HG03097 (cell line): ENCODE results near the gene ZCCHC7.
A peak's percentile ranks its signal among the peaks of the same experiment; 100 is the strongest.
"Not testable (repeated sequence)": the region's sequence is repeated elsewhere in the genome, so short reads cannot be mapped to it uniquely, and the experiment has no call there.

Experiments
- ATAC-seq: cut with Tn5 transposase; IDR thresholded peaks from one replicate; pipeline ENCODE4 v1.9.1; 2021; ENCODE audit not compliant: unreplicated experiment, low FRiP score

The ZCCHC7 gene

DNA sequence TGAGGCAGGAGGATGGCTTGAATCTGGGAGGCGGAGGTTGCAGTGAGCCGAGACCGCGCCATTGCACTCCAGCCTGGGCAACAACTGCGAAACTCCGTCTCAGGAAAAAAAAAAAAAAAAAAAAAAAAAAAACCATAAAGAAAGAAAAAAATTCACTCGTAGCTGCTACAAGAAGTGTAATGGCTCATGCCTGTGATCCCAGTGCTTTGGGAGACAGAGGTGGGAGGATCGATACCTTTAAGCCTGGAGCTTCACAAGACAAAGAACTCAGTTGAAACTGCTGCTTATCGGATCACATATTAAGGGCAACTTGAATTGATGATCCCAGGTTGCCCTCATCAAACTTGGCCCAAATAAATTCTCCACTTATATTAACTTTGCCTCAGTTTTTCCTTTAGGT lies 1.0 kb upstream of the ZCCHC7 start:
- no peak for ATAC-seq

GRCh38 chr9:37120843-37121335 lies 515 bp downstream of the ZCCHC7 start:
- peak; percentile 29 for ATAC-seq

GRCh38 chr9:37121881-37122280 lies 1.5 kb downstream of the ZCCHC7 start:
- ATAC-seq: no peak

DNA sequence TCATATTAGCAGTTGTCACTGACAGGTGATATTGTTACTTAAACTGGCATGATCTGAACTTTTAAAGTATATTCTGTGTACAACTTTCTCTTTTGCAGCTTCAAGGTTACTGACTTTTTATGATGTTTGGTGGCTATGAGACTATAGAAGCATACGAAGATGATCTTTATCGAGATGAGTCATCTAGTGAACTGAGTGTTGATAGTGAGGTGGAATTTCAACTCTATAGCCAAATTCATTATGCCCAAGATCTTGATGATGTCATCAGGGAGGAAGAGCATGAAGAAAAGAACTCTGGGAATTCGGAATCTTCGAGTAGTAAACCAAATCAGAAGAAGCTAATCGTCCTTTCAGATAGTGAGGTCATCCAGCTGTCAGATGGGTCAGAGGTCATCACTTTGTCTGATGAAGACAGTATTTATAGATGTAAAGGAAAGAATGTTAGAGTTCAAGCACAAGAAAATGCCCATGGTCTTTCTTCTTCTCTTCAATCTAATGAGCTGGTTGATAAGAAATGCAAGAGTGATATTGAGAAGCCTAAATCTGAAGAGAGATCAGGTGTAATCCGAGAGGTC lies 5.9 kb downstream of the ZCCHC7 start:
- no peak for ATAC-seq

DNA sequence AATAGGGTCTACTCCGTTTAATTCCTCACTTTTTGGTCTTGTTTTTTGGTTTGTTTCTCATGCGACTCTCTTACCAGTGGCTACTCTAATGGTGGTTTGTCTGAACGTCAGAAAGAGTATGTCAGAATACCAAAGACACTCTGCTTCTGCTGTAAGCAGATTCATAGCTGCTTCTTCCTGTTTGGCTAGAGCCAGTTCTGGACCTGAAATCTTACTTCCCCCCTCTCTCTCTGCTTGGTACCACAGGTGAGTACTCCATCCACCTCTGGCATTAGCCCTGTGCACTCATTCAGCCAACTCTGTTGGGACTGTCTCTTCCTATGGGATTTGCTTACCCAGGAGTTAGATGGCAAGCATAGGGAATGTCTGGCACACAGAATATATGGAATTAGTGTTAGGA lies 6.6 kb downstream of the ZCCHC7 start:
- no peak for ATAC-seq

DNA sequence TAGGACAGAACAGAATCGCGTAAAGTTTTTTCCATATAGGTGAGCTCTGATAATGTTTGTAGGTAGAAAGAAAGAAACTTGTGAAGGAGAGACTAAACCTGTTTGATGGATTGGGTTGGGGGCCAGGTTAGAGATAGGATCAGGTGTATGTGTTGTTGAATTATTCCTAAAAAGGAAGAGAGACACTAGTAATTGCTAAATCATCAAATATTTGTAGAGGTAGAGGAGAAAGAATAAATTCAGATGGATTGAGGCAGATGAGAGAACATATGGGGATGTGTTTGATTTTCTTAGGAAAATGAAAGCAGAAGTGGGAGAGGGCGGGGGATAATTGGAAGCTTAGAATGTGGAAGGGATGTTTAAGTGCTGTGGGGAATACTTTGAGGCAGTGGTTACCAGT lies 7.7 kb downstream of the ZCCHC7 start:
- ATAC-seq: no peak

DNA sequence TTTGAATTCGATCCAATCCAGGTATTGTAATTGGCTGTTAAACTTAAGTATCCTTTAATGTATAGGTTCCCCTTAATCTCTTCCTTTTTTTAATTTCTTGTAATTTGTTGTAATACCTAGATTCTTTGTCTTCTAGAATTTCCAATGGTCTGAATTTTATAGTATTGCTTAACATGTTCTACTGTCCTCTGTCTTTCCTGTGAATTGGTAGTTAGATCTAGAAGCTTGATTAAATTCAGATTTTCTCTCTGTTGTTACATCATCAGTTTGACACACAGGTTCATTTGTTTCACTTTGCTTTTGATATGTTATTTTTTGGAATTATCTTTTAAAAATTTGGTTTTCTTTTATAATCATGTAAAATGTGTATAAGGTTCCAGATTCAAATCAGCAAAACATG lies 13.8 kb downstream of the ZCCHC7 start:
- ATAC-seq: no peak

DNA sequence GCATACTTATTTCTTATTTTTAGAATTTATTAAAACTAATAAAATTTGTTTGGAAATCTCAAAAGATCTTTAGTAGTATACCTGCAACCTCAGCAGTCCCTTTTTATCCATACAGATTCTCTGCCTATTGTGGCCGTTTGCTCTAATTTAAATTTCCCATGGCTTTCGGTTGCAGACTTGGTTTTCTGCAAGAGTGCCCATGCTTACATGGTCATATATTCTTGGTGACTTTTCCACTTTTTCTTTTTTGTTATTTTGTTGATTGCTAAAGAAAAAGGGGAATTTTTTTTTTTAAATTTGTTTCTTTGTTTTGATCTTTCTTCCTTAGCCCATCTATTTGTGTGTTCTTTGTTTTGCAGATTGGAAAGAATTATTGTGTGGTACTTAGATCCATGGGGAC lies 20.6 kb downstream of the ZCCHC7 start:
- ATAC-seq: no peak

GRCh38 chr9:37144762-37145161 lies 24.4 kb downstream of the ZCCHC7 start:
- ATAC-seq: peak; percentile 48

GRCh38 chr9:37146410-37146809 lies 26.0 kb downstream of the ZCCHC7 start:
- ATAC-seq: no peak

DNA sequence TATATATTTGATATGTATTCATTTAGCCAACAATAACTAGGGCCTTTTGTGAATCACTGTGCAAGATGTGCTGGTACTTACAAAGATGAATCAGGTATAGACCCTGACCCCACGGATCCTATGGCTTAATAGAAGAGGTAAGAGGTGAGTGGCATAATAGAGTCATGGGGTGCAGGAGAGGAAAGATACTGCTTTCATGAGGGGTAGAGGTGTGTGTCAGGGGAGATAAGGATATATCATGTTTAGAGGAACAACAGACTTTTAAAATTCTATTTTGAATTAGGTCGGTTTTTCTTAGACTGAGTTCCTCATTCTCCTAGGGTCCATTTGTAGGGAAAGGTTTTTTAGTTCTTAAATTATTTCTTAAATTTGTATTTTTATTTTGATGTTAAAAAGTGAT lies 27.8 kb downstream of the ZCCHC7 start:
- ATAC-seq: no peak

GRCh38 chr9:37149666-37150308 lies 29.4 kb downstream of the ZCCHC7 start:
- ATAC-seq: no peak

DNA sequence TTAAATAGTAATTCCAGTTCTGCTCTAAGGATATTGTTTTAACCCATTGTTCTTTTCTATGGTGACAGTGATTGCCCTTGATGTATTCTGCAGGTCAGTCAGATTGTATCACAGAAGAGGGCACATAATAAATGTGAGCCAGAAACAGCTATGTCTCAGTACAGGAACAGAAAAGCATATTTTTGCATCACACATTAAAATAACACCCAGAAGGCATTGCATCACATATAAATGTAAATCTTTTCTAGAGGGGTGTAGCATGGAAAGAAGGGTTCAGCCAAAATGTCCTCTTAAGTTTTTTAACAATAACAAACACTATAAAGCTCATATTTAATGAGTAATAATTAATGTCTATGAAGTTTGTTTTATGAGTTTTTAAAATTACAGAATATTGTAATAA lies 30.0 kb downstream of the ZCCHC7 start:
- ATAC-seq: no peak

- no peak for ATAC-seq
Observed at GRCh38 chr9:37151812-37152211, 31.4 kb downstream of the ZCCHC7 start.

- no peak for ATAC-seq
Observed at GRCh38 chr9:37152365-37152764, 32.0 kb downstream of the ZCCHC7 start.

- no peak for ATAC-seq
Observed at GRCh38 chr9:37155601-37156000, 35.2 kb downstream of the ZCCHC7 start.

DNA sequence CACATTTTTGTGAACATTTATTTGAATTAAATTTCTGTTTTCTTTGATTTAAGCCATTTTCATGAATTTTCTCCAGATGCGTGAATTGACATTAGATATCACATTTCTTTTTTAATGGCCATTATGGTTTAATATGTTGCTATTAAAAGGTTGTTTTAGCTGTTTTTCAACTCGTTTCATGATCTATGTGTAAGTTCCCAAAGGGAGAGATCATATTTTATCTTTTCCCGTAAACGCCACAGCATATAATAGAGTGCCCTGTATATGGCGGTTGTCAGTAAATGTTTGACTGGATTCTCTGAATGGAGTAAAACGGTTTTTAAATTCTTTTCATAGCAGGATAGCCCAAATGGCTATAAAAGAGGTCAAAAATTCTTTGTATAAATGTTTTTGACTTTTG lies 35.8 kb downstream of the ZCCHC7 start:
- no peak for ATAC-seq

- no peak for ATAC-seq
Observed at GRCh38 chr9:37156781-37157356, 36.5 kb downstream of the ZCCHC7 start.

GRCh38 chr9:37157726-37158377 lies 37.5 kb downstream of the ZCCHC7 start:
- no peak for ATAC-seq

GRCh38 chr9:37163299-37163698 lies 42.9 kb downstream of the ZCCHC7 start:
- ATAC-seq: no peak

GRCh38 chr9:37164335-37164734 lies 44.0 kb downstream of the ZCCHC7 start:
- ATAC-seq: not testable (repeated sequence)

GRCh38 chr9:37165644-37166043 lies 45.3 kb downstream of the ZCCHC7 start:
- ATAC-seq: no peak
